HL-60 (cell line): ENCODE results near the gene MIA3.

Experiments
- POLR2AphosphoS5 ChIP-seq: IDR thresholded peaks from 2 replicates; pipeline ENCODE4 v1.6.1; 2012; ENCODE audit warnings: low read depth
- TF ChIP-seq, protein P1 (sequence below): IDR thresholded peaks from one replicate; pipeline ENCODE4 v1.5.1; 2011; ENCODE audit warnings: low read length, control low read depth, inconsistent platforms; ENCODE audit not compliant: insufficient read depth

DNA sequence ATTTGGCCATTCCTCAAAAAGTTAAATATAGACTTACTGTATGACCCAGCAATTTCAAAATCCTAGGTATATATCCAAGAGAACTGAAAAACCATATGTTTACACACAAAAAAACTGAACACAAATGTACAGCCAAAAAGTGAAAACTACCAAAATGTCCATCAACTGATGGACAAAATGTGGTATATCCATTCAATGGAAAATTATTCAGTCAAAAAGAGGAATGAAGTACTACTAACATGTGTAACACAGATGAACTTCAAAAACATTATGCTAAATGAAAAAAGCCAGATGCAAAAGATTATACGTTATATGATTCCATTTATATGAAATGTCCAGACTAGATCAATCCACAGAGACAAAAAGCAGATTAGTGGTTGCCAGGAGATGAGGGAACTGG, 86.4 kb downstream of the MIA3 start:
- TF ChIP-seq, protein P1, sequence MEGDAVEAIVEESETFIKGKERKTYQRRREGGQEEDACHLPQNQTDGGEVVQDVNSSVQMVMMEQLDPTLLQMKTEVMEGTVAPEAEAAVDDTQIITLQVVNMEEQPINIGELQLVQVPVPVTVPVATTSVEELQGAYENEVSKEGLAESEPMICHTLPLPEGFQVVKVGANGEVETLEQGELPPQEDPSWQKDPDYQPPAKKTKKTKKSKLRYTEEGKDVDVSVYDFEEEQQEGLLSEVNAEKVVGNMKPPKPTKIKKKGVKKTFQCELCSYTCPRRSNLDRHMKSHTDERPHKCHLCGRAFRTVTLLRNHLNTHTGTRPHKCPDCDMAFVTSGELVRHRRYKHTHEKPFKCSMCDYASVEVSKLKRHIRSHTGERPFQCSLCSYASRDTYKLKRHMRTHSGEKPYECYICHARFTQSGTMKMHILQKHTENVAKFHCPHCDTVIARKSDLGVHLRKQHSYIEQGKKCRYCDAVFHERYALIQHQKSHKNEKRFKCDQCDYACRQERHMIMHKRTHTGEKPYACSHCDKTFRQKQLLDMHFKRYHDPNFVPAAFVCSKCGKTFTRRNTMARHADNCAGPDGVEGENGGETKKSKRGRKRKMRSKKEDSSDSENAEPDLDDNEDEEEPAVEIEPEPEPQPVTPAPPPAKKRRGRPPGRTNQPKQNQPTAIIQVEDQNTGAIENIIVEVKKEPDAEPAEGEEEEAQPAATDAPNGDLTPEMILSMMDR: no peak
- no peak for TF ChIP-seq POLR2AphosphoS5
